Left ventricle myocardium inferior (tissue), 1 donor: ENCODE data around the gene HTR6. TPM values are rescaled to one million over a fixed set of nuclear protein-coding genes. Genes with fewer than 3 reads are reported as not detected.
"Not testable (repeated sequence)": the region's sequence is repeated elsewhere in the genome, so short reads cannot be mapped to it uniquely, and the experiment has no call there.

Experiments used
- DNase-seq: peaks from one replicate; pipeline ENCODE4 v3.0.0-alpha.2; 2020
- H3K27ac ChIP-seq: fragments of 200-600 bp; replicated peaks from 2 replicates; pipeline ENCODE4 v1.8.0; 2021
- H3K27me3 ChIP-seq: fragments of 200-600 bp; 2 replicates; pipeline ENCODE4 v1.8.0; 2021; ENCODE audit warnings: low read depth
- H3K36me3 ChIP-seq: fragments of 200-600 bp; 2 replicates; pipeline ENCODE4 v1.8.0; 2021
- H3K4me1 ChIP-seq: fragments of 200-600 bp; 2 replicates; pipeline ENCODE4 v1.8.0; 2021
- H3K4me3 ChIP-seq: fragments of 200-600 bp; 2 replicates; pipeline ENCODE4 v1.8.0; 2021; ENCODE audit warnings: mild to moderate bottlenecking, moderate library complexity
- H3K9me3 ChIP-seq: fragments of 200-600 bp; replicated peaks from 2 replicates; pipeline ENCODE4 v1.8.0; 2021
- intact Hi-C: fragments of 100-400 bp; cut with micrococcal nuclease; formaldehyde crosslinking; loops from one replicate; pipeline ENCODE4 v1.11.0; 2022
- total RNA-seq: library from RNA; stranded (reverse); fragmentation: NEBNext Ultra II Directional; extraction: Animal tissue kit (Norgen Biotek cat#: 25700); gene quantifications from one replicate; pipeline ENCODE4 v1.2.1, GENCODE V29; 2021
- TF ChIP-seq, protein P1 (sequence below): fragments of 200-600 bp; IDR thresholded peaks from 2 replicates; pipeline ENCODE4 v1.8.0; 2021; ENCODE audit warnings: antibody characterized with exemption, mild to moderate bottlenecking, borderline replicate concordance
- donor health status: DM: no; HTN: yes; CAD: no; lungs with severe emphysema.

The HTR6 gene
- total RNA-seq, 1 donor from 2014 or later: not detected

GRCh38 chr1:19625291-19625937 lies 39.3 kb upstream of the HTR6 start:
- H3K4me3 ChIP-seq: no peak overlapping the region
- DNase-seq: no peak
- H3K9me3 ChIP-seq: no peaks in the 10 kb centered on the region
- no peaks in the 10 kb centered on the region for H3K27me3 ChIP-seq
- intact Hi-C loops: no loop called here
- TF ChIP-seq, protein P1, sequence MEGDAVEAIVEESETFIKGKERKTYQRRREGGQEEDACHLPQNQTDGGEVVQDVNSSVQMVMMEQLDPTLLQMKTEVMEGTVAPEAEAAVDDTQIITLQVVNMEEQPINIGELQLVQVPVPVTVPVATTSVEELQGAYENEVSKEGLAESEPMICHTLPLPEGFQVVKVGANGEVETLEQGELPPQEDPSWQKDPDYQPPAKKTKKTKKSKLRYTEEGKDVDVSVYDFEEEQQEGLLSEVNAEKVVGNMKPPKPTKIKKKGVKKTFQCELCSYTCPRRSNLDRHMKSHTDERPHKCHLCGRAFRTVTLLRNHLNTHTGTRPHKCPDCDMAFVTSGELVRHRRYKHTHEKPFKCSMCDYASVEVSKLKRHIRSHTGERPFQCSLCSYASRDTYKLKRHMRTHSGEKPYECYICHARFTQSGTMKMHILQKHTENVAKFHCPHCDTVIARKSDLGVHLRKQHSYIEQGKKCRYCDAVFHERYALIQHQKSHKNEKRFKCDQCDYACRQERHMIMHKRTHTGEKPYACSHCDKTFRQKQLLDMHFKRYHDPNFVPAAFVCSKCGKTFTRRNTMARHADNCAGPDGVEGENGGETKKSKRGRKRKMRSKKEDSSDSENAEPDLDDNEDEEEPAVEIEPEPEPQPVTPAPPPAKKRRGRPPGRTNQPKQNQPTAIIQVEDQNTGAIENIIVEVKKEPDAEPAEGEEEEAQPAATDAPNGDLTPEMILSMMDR: no peak
- H3K4me1 ChIP-seq: peaks cover 42% of the 10 kb centered on the region
- peaks cover 70% of the 10 kb centered on the region for H3K36me3 ChIP-seq
- no peak overlapping the region for H3K27ac ChIP-seq

GRCh38 chr1:19628879-19629278 lies 35.8 kb upstream of the HTR6 start:
- peak overlapping the region; percentile 13 for H3K27ac ChIP-seq
- intact Hi-C loops: no loop called here
- H3K4me1 ChIP-seq: peaks cover 19% of the 10 kb centered on the region
- H3K9me3 ChIP-seq: no peaks in the 10 kb centered on the region
- H3K4me3 ChIP-seq: no peak overlapping the region
- TF ChIP-seq, protein P1: no peak
- no peaks in the 10 kb centered on the region for H3K27me3 ChIP-seq
- no peak for DNase-seq
- peaks cover 60% of the 10 kb centered on the region for H3K36me3 ChIP-seq

GRCh38 chr1:19629357-19629756 lies 35.3 kb upstream of the HTR6 start:
- H3K27me3 ChIP-seq: no peaks in the 10 kb centered on the region
- no peaks in the 10 kb centered on the region for H3K9me3 ChIP-seq
- DNase-seq: no peak
- H3K27ac ChIP-seq: peak overlapping the region; percentile 13
- intact Hi-C loops: no loop called here
- TF ChIP-seq, protein P1: no peak
- H3K4me1 ChIP-seq: peaks cover 19% of the 10 kb centered on the region
- no peak overlapping the region for H3K4me3 ChIP-seq
- H3K36me3 ChIP-seq: peaks cover 55% of the 10 kb centered on the region

DNA sequence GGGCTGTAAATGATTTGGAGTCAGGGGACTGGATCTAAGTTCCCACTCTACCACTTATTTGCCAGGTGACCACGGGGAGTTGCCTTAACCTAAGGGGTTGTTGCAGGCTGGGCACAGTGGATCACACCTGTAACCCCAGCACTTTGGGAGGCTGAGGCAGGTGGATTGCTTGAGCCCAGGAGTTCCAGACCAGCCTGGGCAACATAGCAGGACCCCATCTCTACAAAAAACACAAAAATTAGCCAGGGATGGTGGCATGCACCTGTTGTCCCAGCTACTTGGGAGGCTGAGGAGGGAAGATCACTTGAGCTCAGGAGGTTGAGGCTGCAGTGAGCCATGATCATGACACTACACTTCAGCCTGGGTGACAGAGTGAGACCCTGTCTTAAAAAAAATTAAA lies 34.5 kb upstream of the HTR6 start:
- H3K27me3 ChIP-seq, H3K27ac ChIP-seq, DNase-seq, H3K9me3 ChIP-seq, intact Hi-C loops, H3K4me3 ChIP-seq: not testable (repeated sequence)
- H3K4me1 ChIP-seq: peaks cover 19% of the 10 kb centered on the region
- peaks cover 47% of the 10 kb centered on the region for H3K36me3 ChIP-seq

DNA sequence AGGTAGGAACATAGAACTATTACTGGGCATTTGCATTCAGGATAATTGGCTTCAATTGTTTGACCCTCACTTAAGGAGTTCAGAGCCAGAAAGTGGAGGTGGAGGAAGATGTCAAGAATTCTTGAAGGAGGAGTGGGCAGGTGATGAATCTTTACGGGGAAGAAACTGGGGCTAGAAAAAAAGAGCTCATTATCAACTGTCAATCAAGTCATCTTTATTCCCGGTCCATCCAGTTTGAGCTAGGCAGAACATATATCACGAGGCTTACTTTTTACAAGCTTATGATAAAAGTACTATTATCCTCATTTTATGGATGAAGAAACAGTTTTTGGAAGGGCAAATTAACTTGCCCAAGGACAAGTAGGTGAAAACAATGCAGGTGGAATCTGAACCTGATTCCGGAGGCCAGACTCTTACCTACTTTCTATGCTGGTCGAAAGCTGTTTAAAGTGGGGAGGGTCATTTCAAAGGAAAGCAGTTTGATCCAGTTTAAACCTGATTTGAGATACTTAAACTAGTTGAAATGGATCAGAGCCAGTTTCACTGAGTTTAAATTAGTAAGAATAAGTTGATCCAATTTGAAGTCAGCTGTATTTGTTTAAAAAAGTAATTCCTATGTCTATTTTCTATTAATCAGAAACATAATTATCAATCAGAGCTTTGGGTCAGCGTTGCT lies 33.8 kb upstream of the HTR6 start:
- H3K4me1 ChIP-seq: peaks cover 16% of the 10 kb centered on the region

DNA sequence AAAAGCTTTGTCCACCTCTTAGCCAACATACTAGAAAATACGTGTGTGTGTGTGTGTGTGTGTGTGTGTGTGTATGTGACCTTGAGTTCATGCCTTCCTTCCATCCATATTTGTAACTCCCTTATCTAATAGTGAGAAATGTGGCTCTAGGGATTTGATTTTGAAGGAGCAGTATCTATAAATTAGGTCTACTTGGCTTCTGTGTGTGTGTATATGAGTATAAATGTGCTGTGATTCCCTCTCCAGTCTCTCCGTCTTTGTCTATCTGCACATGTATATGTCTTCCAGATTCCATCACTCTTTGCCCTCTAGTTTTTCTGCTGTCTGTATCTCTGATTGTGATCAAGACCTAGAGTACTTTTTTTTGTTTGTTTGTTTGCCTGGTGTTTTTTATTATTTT lies 32.5 kb upstream of the HTR6 start:
- Histone ChIP-seq H3K4me3 (no peak overlapping the region), H3K9me3 (no peaks in the 10 kb centered on the region), H3K27ac (no peak overlapping the region), H3K27me3 (no peaks in the 10 kb centered on the region), H3K4me1 (peaks cover 9% of the 10 kb centered on the region), H3K36me3 (peaks cover 29% of the 10 kb centered on the region)
- no peak for DNase-seq
- TF ChIP-seq, protein P1: no peak
- intact Hi-C loops: no loop called here

More for the DNA sequence above, 33.8 kb upstream of the HTR6 start:
- peaks cover 43% of the 10 kb centered on the region for H3K36me3 ChIP-seq
- TF ChIP-seq, protein P1: no peak
- no peak for DNase-seq
- intact Hi-C loops: no loop called here
- no peaks in the 10 kb centered on the region for H3K9me3 ChIP-seq
- H3K4me3 ChIP-seq: no peak overlapping the region
- no peak overlapping the region for H3K27ac ChIP-seq
- H3K27me3 ChIP-seq: no peaks in the 10 kb centered on the region
